ENCODE data around the gene PFKFB4. TPM values are rescaled to one million over a fixed set of nuclear protein-coding genes. Genes with fewer than 3 reads are reported as not detected.

The PFKFB4 gene
- total and polyA plus RNA-seq, 2 of the 4 experiments (the other 2 are of a cell fraction), result 16.9 to 17.0 TPM

GRCh38 chr3:48470286-48470685 lies 86.3 kb downstream of the PFKFB4 start:
- H4K20me1 ChIP-seq (ENCODE audit: insufficient read depth, low read length), result no peaks in the 10 kb centered on the region; the same call in 1 of the 2 replicates
- no peak overlapping the region for H2BK20ac ChIP-seq (ENCODE audit: low read depth, low read length)
- no peak overlapping the region for H3K4me2 ChIP-seq (ENCODE audit: low read depth, low read length)
- H4K8ac ChIP-seq (ENCODE audit: low read depth in 2 of 2, low read length in 2 of 2), result no peak overlapping the region
- H3K4me1 ChIP-seq (ENCODE audit: control insufficient read depth, insufficient read depth, low read length), result peaks cover 22% of the 10 kb centered on the region
- ChIA-PET POLR2A (ENCODE audit: unreplicated experiment) (no interaction called here), CTCF (no interaction called here)
- no peak overlapping the region; the same call in 1 of the 2 replicates for H3K23ac ChIP-seq (ENCODE audit: low read depth, low read length)
- H3K4me3 ChIP-seq (ENCODE audit: insufficient read depth, low read depth, low read length), result no peak overlapping the region
- no peak overlapping the region for H3K18ac ChIP-seq (ENCODE audit: low read depth, low read length)
- H3K36me3 ChIP-seq (ENCODE audit: control insufficient read depth, insufficient read depth, low read length), result peaks cover 34% of the 10 kb centered on the region
- no peak overlapping the region for H3K27ac ChIP-seq (ENCODE audit: insufficient read depth, low read length)
- H3K14ac ChIP-seq (replicated peaks; ENCODE audit: low read depth, low read length), result no peak overlapping the region
- H3K9me1 ChIP-seq (ENCODE audit: insufficient read depth, low read length), result peaks cover 16% of the 10 kb centered on the region; the same call in 1 of the 2 replicates
- no peak overlapping the region for H2AK9ac ChIP-seq (replicated peaks; ENCODE audit: low read depth, low read length, poor library complexity)
- BruUV-seq (replicated peaks), result no TSS peak
- no peak overlapping the region for H3K56ac ChIP-seq (ENCODE audit: extremely low read depth, insufficient read depth, low read length)
- H2AFZ ChIP-seq (replicated peaks; ENCODE audit: low read length, poor library complexity), result no peak overlapping the region
- intact Hi-C loops (cut with micrococcal nuclease) (no loop called here), in situ Hi-C loops (cut with MboI; ENCODE audit: low sequenced_read_pairs) (no loop called here), dilution Hi-C loops (cut with HindIII; ENCODE audit: low sequenced_read_pairs, unreplicated experiment) (no loop called here)
- H3K9me3 ChIP-seq (ENCODE audit: control insufficient read depth, insufficient read depth, low read length), result no peaks in the 10 kb centered on the region
- no peak overlapping the region for H4K91ac ChIP-seq (ENCODE audit: insufficient read depth, low read depth, low read length)
- H3K4ac ChIP-seq (ENCODE audit: low read depth, low read length), result no peak overlapping the region
- 60% methylated on average over 1 of the region's 1 CpG; no CpG with 5 or more reads in 1 of the 2 experiments for WGBS, 2 experiments (ENCODE audit: extremely low coverage in 2 of 2, insufficient read length in 1 of 2)
- no peak overlapping the region for H2BK15ac ChIP-seq (ENCODE audit: low read depth, low read length)
- ATAC-seq (ENCODE audit: low read depth), result no peak
- no peak overlapping the region for H2BK120ac ChIP-seq (ENCODE audit: low read depth, low read length)
- H3K79me1 ChIP-seq (ENCODE audit: low read depth in 1 of 2, low read length in 2 of 2), result peaks cover 4 to 71% of the 10 kb centered on the region in 2 experiments
- H2AK5ac ChIP-seq (ENCODE audit: low read depth, low read length), result no peak overlapping the region
- no peak for DNase-seq
- no peaks in the 10 kb centered on the region for H3K27me3 ChIP-seq (ENCODE audit: control insufficient read depth, insufficient read depth, low read length)
- no peak overlapping the region for H3K9ac ChIP-seq (ENCODE audit: low read depth, low read length)
- TF ChIP-seq ELK1 (IDR thresholded peaks at IDR 0.05; ENCODE audit: borderline replicate concordance, low read depth, low read length) (no peak), RAD21 (IDR thresholded peaks at IDR 0.05; ENCODE audit: low read length) (no peak), MAZ (IDR thresholded peaks at IDR 0.05; ENCODE audit: borderline replicate concordance, low read depth, low read length) (no peak), FOS (IDR thresholded peaks at IDR 0.05; ENCODE audit: low read depth, low read length) (no peak), POLR2A (IDR thresholded peaks at IDR 0.05; ENCODE audit: low read depth, low read length) (no peak), NFE2L2 (IDR thresholded peaks at IDR 0.05; ENCODE audit: low read depth, low read length) (no peak), USF2 (IDR thresholded peaks at IDR 0.05; ENCODE audit: low read depth, low read length) (no peak), RCOR1 (IDR thresholded peaks at IDR 0.05; ENCODE audit: insufficient replicate concordance, low read length) (no peak), RFX5 (IDR thresholded peaks at IDR 0.05; ENCODE audit: low read depth, low read length) (no peak), BHLHE40 (IDR thresholded peaks at IDR 0.05; ENCODE audit: low read depth, low read length) (no peak), CHD1 (IDR thresholded peaks at IDR 0.05; ENCODE audit: low read depth, low read length) (no peak)
- H2BK5ac ChIP-seq (ENCODE audit: low read depth, low read length, poor library complexity, severe bottlenecking), result no peak overlapping the region
- H4K5ac ChIP-seq (ENCODE audit: low read depth, low read length), result no peak overlapping the region
